OCI-LY7 (cell line): ENCODE measurements around the gene FAM118A. TPM values are rescaled to one million over a fixed set of nuclear protein-coding genes. Genes with fewer than 3 reads are reported as not detected.

Experiments used
- BruUV-seq: library from RNA; stranded (reverse); fragments of 400-500 nt; replicated peaks from 2 replicates; lab custom pipeline; 2021; lab: Mats Ljungman, UMichigan
- CTCF ChIA-PET: fragments of 300-600 bp; sonication (Branson Sonifier 250); formaldehyde crosslinking; loops from one replicate; lab custom pipeline; 2022; ENCODE audit warnings: antibody characterized with exemption; ENCODE audit not compliant: unreplicated experiment; lab: Charles Lee
- POLR2A ChIA-PET: fragments of 300-600 bp; sonication (Branson Sonifier 250); formaldehyde crosslinking; loops from one replicate; lab custom pipeline; 2022; ENCODE audit warnings: antibody characterized with exemption; lab: Charles Lee
- DNase-seq: peaks from one replicate; pipeline ENCODE4 v3.0.0-alpha.2; 2015; ENCODE audit warnings: low spot score
- H2AFZ ChIP-seq: fragments of 200-600 bp; sonication (generic), shearing (Covaris generic); 2 replicates; pipeline ENCODE4 v1.6.1; 2014; ENCODE audit warnings: mild to moderate bottlenecking, antibody characterized with exemption, low read length, moderate library complexity
- H3K27ac ChIP-seq: fragments of 200-600 bp; sonication (generic); 2 replicates; pipeline ENCODE4 v1.5.1; 2014; ENCODE audit warnings: mixed run types, low read depth, mild to moderate bottlenecking, moderate library complexity, low read length, inconsistent platforms; ENCODE audit not compliant: poor library complexity, severe bottlenecking
- H3K36me3 ChIP-seq: fragments of 200-600 bp; sonication (generic); 2 replicates; pipeline ENCODE4 v1.6.1; 2014; ENCODE audit warnings: mild to moderate bottlenecking, antibody characterized with exemption, low read length, moderate library complexity, mixed read lengths; ENCODE audit not compliant: insufficient read depth
- H3K4me1 ChIP-seq: fragments of 200-600 bp; sonication (generic); 2 replicates; pipeline ENCODE4 v1.5.1; 2014; ENCODE audit warnings: mild to moderate bottlenecking, low read length; ENCODE audit not compliant: insufficient read depth, poor library complexity, severe bottlenecking
- H3K4me2 ChIP-seq: fragments of 200-600 bp; sonication (generic); 2 replicates; pipeline ENCODE4 v1.6.1; 2014; ENCODE audit warnings: mild to moderate bottlenecking, low read length
- H3K4me3 ChIP-seq: fragments of 200-600 bp; sonication (generic); 2 replicates; pipeline ENCODE4 v1.5.1; 2014; ENCODE audit warnings: mild to moderate bottlenecking, low read depth, low read length; ENCODE audit not compliant: poor library complexity, severe bottlenecking
- H3K79me2 ChIP-seq: fragments of 200-600 bp; sonication (generic); 2 replicates; pipeline ENCODE4 v1.6.1; 2016; ENCODE audit warnings: low read depth, mild to moderate bottlenecking, low read length, moderate library complexity, mixed read lengths; ENCODE audit not compliant: insufficient read depth
- H3K9me2 ChIP-seq: fragments of 200-600 bp; sonication (generic); 2 replicates; pipeline ENCODE4 v1.6.1; 2016; ENCODE audit warnings: mild to moderate bottlenecking, low read length, mixed read lengths; ENCODE audit not compliant: insufficient read depth
- H3K9me3 ChIP-seq: fragments of 200-600 bp; sonication (generic); 2 replicates; pipeline ENCODE4 v1.6.1; 2014; ENCODE audit warnings: mild to moderate bottlenecking, mixed run types, low read length, mixed read lengths
- H4K20me1 ChIP-seq: fragments of 200-600 bp; sonication (generic); 2 replicates; pipeline ENCODE4 v1.6.1; 2014; ENCODE audit warnings: mild to moderate bottlenecking, antibody characterized with exemption, low read length, moderate library complexity, mixed read lengths; ENCODE audit not compliant: insufficient read depth
- EZH2phosphoT487 ChIP-seq: fragments of 200-600 bp; sonication (generic); IDR thresholded peaks from 2 replicates; pipeline ENCODE4 v1.6.1; 2018; ENCODE audit warnings: low read depth, borderline replicate concordance, mild to moderate bottlenecking, mixed run types, antibody characterized with exemption, low read length, moderate library complexity, mixed read lengths
- intact Hi-C: fragments of 100-400 bp; cut with micrococcal nuclease; formaldehyde crosslinking; loops from one replicate; pipeline ENCODE4 v1.10.0; 2022; ENCODE audit not compliant: unreplicated experiment
- total RNA-seq, 2 experiments: library from RNA; depleted of rRNA in 1 of 2; stranded (reverse); fragments of >200 nt in 1 of 2; shearing (Covaris generic) in 1 of 2; gene quantifications; 2 replicates each; pipeline ENCODE4 v1.2.3, GENCODE V29; 2014 to 2022
- TF ChIP-seq, protein P1 (sequence below): fragments of 200-600 bp; sonication (generic); conservative IDR thresholded peaks from 2 replicates; pipeline ENCODE4 v1.5.1; 2014; ENCODE audit warnings: mild to moderate bottlenecking, antibody characterized with exemption, low read length, moderate library complexity, mixed read lengths

FAM118A gene
- total RNA-seq, 2 experiments from 2014 or later: 27.6 to 41.5 TPM

DNA sequence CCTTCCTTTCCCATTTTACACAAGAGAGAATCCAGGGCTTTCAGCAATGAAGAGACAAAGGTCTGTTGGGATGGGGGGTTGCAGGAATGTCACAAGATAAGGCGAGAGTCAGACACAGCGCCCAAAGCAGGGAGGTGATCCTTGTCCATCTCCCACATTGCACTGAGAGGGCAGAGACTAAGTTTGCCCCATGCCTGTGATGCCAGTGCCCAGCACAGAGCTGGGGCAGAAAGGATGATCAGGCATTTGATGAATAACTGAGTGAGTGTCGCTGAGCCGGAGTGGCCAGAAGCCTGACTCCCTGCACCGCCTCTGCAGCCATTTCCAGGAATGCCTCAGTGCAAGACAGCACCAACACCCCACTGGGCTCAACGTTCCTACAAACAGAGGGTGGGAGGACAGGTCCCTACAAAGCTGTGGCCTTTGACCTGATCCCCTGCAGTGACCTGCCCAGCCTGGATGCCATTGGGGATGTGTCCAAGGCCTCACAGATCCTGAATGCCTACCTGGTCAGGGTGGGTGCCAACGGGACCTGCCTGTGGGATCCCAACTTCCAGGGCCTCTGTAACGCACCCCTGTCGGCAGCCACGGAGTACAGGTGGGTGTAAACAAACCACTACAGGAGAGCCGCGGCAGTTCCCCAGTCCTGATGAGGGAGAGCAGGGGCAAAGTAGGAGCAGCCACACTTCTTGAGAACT is 22.7 kb upstream of the FAM118A start:
- no peak for TF ChIP-seq EZH2phosphoT487
- TF ChIP-seq, protein P1, sequence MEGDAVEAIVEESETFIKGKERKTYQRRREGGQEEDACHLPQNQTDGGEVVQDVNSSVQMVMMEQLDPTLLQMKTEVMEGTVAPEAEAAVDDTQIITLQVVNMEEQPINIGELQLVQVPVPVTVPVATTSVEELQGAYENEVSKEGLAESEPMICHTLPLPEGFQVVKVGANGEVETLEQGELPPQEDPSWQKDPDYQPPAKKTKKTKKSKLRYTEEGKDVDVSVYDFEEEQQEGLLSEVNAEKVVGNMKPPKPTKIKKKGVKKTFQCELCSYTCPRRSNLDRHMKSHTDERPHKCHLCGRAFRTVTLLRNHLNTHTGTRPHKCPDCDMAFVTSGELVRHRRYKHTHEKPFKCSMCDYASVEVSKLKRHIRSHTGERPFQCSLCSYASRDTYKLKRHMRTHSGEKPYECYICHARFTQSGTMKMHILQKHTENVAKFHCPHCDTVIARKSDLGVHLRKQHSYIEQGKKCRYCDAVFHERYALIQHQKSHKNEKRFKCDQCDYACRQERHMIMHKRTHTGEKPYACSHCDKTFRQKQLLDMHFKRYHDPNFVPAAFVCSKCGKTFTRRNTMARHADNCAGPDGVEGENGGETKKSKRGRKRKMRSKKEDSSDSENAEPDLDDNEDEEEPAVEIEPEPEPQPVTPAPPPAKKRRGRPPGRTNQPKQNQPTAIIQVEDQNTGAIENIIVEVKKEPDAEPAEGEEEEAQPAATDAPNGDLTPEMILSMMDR: no peak
- DNase-seq: no peak
- Histone ChIP-seq H3K27ac (peak overlapping the region; percentile 61), H3K4me1 (peaks cover 23% of the 10 kb centered on the region), H3K36me3 (no peaks in the 10 kb centered on the region), H2AFZ (no peak overlapping the region), H4K20me1 (no peaks in the 10 kb centered on the region), H3K4me3 (no peak overlapping the region), H3K9me2 (no peaks in the 10 kb centered on the region), H3K9me3 (no peaks in the 10 kb centered on the region), H3K4me2 (no peak overlapping the region), H3K79me2 (no peaks in the 10 kb centered on the region)
- POLR2A ChIA-PET: interaction anchor here (1.1 to 1.2 kb wide), 2 partner anchors 8 to 24 kb away, joined by 4 to 5 read pairs; no protein-coding TSS in a partner anchor
- intact Hi-C loops: no loop called here
- CTCF ChIA-PET: no interaction called here
- BruUV-seq: no TSS peak

DNA sequence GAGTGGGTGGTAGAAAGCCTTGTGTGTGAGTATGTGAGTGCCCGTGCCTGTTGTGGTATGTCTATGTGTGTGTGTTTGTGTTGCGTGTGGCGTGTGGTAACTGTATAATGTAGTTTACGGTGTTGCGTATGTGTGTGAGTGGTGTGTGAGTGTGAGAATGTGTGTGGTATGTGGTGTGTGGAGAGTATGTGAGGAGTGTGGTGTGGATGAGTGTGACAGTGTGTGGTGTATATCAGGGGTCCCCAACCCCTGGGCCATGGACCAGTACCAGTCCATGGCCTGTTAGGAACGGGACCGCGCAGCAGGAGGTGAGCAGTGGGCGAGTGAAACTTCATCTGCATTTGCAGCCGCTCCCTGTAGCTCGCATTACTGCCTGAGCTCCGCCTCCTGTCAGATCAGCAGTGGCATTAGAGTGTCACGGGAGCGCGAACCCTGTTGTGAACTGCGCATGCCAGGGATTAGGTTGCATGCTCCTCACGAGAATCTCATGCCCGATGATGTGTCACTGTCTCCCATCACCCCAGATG is 19.3 kb upstream of the FAM118A start:
- TF ChIP-seq, protein P1: no peak
- no peak for TF ChIP-seq EZH2phosphoT487
- H3K4me3 ChIP-seq: no peak overlapping the region
- BruUV-seq: no TSS peak
- no peak overlapping the region for H3K4me2 ChIP-seq
- ChIA-PET CTCF (no interaction called here), POLR2A (no interaction called here)
- H3K36me3 ChIP-seq: no peaks in the 10 kb centered on the region
- no peak overlapping the region for H2AFZ ChIP-seq
- DNase-seq: no peak
- no peaks in the 10 kb centered on the region for H3K9me2 ChIP-seq
- H3K27ac ChIP-seq: no peak overlapping the region
- H4K20me1 ChIP-seq: no peaks in the 10 kb centered on the region
- intact Hi-C loops: no loop called here
- no peaks in the 10 kb centered on the region for H3K79me2 ChIP-seq
- no peaks in the 10 kb centered on the region for H3K9me3 ChIP-seq
- H3K4me1 ChIP-seq: peaks cover 23% of the 10 kb centered on the region
